ENCODE data around the gene RCN1. TPM values are rescaled to one million over a fixed set of nuclear protein-coding genes. Genes with fewer than 3 reads are reported as not detected.

RCN1 gene
- total RNA-seq, 3 donors from 2014 or later, result 58.2 to 67.8 (median 61.0) TPM

DNA sequence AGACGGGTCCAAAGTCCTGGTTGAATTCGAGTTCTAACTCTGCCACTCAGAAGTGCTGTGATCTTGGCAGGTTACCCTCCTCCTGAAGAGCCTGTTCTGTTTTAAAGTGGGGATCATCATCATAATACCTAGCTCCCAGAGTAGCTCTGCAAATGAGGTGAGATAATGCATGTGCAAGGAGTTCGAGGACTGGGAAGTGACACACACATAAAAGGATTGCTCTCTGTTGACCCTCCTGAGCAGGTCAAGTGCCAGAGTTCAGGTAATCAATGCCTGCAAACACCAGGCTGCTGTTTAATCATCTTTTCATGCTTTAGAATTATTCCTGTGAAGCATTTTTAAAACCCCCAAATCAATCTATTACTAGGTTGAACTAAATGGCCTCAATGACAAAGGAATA is 19.9 kb downstream of the RCN1 start:
- TF ChIP-seq POLR2A (IDR thresholded peaks at IDR 0.05) (no peak), POLR2AphosphoS5 (IDR thresholded peaks at IDR 0.05) (no peak)
- Histone ChIP-seq H3K9me3 (no peaks in the 10 kb centered on the region), H3K27ac (no peak overlapping the region), H3K27me3 (no peaks in the 10 kb centered on the region), H3K36me3 (no peaks in the 10 kb centered on the region), H3K4me1 (no peaks in the 10 kb centered on the region), H3K4me3 (no peak overlapping the region)
- intact Hi-C loops (cut with DNase I; ENCODE audit: low total_unique reads), result no loop called here
- no peak for DNase-seq (ENCODE audit: low spot score in 2 of 2)

DNA sequence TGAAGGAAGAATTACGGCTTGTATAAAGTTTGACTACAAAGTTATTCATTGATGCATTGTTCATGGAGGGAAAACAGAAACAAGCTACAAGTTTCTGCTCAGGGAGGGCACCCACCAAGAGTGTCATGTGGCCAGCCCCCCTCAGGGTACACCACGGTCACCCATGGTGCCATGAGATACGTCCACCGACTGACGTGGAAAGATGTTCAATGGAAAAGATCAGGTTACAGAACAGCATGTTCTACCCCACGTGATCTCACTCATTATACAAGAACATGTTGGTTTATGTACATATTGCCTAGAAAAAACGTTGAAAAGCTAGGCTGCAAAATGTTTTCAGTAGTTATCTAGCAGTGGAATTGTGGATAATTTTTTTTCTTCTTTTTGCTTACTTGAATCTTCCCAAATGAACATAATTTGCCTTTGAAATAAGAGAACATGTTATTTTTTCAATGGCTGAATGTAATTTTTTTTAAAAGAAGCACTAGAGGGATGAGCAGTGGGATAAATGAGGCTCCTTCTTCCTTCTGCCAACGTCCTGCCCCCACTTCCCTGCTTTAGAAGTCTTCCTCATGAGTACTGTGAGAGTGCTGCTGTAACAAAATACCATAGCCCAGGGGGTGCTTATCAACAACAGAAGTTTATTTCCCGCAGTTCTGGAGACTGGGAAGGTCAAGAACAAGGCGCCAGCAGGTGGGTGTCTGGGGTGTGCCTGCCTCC is 22.5 kb downstream of the RCN1 start:
- intact Hi-C loops (cut with DNase I; ENCODE audit: low total_unique reads), result no loop called here
- no peak for TF ChIP-seq POLR2A (IDR thresholded peaks at IDR 0.05)
- no peak for TF ChIP-seq CTCF (IDR thresholded peaks at IDR 0.05)
- TF ChIP-seq POLR2AphosphoS5 (IDR thresholded peaks at IDR 0.05), result no peak
- H3K27ac ChIP-seq, result no peak overlapping the region
- H3K27me3 ChIP-seq, result no peaks in the 10 kb centered on the region
- no peak for DNase-seq (ENCODE audit: low spot score in 2 of 2)
- no peak overlapping the region for H3K4me3 ChIP-seq
- no peaks in the 10 kb centered on the region for H3K36me3 ChIP-seq
- no peaks in the 10 kb centered on the region for H3K9me3 ChIP-seq
- H3K4me1 ChIP-seq, result no peaks in the 10 kb centered on the region

GRCh38 chr11:32113920-32114203 is 23.0 kb downstream of the RCN1 start:
- intact Hi-C loops (cut with DNase I; ENCODE audit: low total_unique reads), result no loop called here
- Histone ChIP-seq H3K36me3 (no peaks in the 10 kb centered on the region), H3K9me3 (no peaks in the 10 kb centered on the region), H3K27ac (no peak overlapping the region), H3K4me3 (no peak overlapping the region), H3K4me1 (no peaks in the 10 kb centered on the region), H3K27me3 (no peaks in the 10 kb centered on the region)
- no peak for TF ChIP-seq CTCF (IDR thresholded peaks at IDR 0.05)
- no peak for TF ChIP-seq POLR2AphosphoS5 (IDR thresholded peaks at IDR 0.05)
- no peak for TF ChIP-seq POLR2A (IDR thresholded peaks at IDR 0.05)
- no peak for DNase-seq (ENCODE audit: low spot score in 2 of 2)

DNA sequence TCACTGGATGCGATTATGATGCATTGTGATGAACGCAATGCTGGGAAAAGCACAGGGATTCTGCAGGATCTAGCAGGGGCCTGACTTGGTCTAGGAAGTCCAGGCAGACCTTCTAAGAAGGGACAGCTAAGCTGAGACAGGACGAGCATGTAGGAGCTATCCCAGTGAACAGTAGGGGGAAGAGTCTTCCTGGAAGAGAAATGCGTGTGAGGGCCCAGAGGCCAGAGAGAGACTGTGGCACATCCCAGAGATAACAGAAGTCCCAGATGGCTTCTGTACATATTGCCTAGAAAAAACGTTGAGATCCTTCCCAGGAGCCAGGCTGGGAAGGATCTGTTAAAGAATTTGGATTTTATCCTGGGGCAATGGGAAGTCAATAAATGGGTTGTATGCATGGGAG is 24.6 kb downstream of the RCN1 start:
- no peaks in the 10 kb centered on the region for H3K4me1 ChIP-seq
- no peak for DNase-seq (ENCODE audit: low spot score in 2 of 2)
- no peak overlapping the region for H3K4me3 ChIP-seq
- no peak overlapping the region for H3K27ac ChIP-seq
- H3K27me3 ChIP-seq, result no peaks in the 10 kb centered on the region
- no peaks in the 10 kb centered on the region for H3K36me3 ChIP-seq
- TF ChIP-seq POLR2AphosphoS5 (IDR thresholded peaks at IDR 0.05), result no peak
- TF ChIP-seq CTCF (IDR thresholded peaks at IDR 0.05), result no peak
- TF ChIP-seq POLR2A (IDR thresholded peaks at IDR 0.05), result no peak
- intact Hi-C loops (cut with DNase I; ENCODE audit: low total_unique reads), result no loop called here
- no peaks in the 10 kb centered on the region for H3K9me3 ChIP-seq

DNA sequence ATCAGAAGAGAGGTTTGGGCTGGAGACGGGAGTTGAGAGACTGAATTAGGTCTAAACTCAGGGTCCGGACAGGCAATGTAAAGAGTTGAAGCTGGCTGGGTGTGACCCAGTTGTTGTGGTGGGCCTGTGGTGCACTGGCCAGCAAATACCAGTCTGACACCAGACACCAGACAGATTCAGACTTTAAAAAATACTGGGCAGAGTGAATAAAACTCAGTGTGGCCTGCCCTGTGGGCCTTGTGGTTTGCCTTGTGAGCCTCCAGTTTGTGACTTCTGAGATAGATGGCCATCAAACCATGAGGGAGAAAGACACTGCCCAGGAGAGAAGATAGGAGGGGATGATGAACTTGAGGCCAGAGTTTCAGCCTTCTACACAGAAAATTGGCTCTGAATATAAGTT is 25.8 kb downstream of the RCN1 start:
- DNase-seq (ENCODE audit: low spot score in 2 of 2), result no peak
- Histone ChIP-seq H3K27ac (no peak overlapping the region), H3K4me3 (no peak overlapping the region), H3K9me3 (no peaks in the 10 kb centered on the region), H3K27me3 (no peaks in the 10 kb centered on the region), H3K36me3 (no peaks in the 10 kb centered on the region), H3K4me1 (no peaks in the 10 kb centered on the region)
- intact Hi-C loops (cut with DNase I; ENCODE audit: low total_unique reads), result no loop called here
- no peak for TF ChIP-seq CTCF (IDR thresholded peaks at IDR 0.05)
- no peak for TF ChIP-seq POLR2A (IDR thresholded peaks at IDR 0.05)
- TF ChIP-seq POLR2AphosphoS5 (IDR thresholded peaks at IDR 0.05), result no peak

All from breast epithelium (tissue), 4 donors.